Colonic mucosa (tissue), 4 donors: ENCODE measurements around the gene TUBA4A. TPM values are rescaled to one million over a fixed set of nuclear protein-coding genes. Genes with fewer than 3 reads are reported as not detected.

ENCODE experiments used
- DNase-seq: peaks from one replicate; pipeline ENCODE4 v3.0.0-alpha.2; 2020
- H3K27ac ChIP-seq: fragments of 200-600 bp; one replicate; pipeline ENCODE4 v1.8.0; 2021
- H3K27me3 ChIP-seq: fragments of 200-600 bp; one replicate; pipeline ENCODE4 v1.8.0; 2021
- H3K36me3 ChIP-seq: fragments of 200-600 bp; one replicate; pipeline ENCODE4 v1.8.0; 2021
- H3K4me1 ChIP-seq: fragments of 200-600 bp; one replicate; pipeline ENCODE4 v1.8.0; 2021; ENCODE audit warnings: mild to moderate bottlenecking
- H3K4me3 ChIP-seq: fragments of 200-600 bp; one replicate; pipeline ENCODE4 v1.8.0; 2021
- H3K9ac ChIP-seq, 2 donors: one replicate each; pipeline ENCODE4 v1.7.0; 2013; ENCODE audit warnings: control low read depth in 2 of 2, low read depth in 2 of 2, low read length in 2 of 2
- H3K9me3 ChIP-seq: fragments of 200-600 bp; one replicate; pipeline ENCODE4 v1.8.0; 2021
- CTCF ChIP-seq: fragments of 200-600 bp; IDR thresholded peaks from one replicate; pipeline ENCODE4 v1.8.0; 2022; ENCODE audit warnings: antibody characterized with exemption, mild to moderate bottlenecking
- intact Hi-C: fragments of 100-400 bp; cut with DNase I; formaldehyde crosslinking; loops from one replicate; pipeline ENCODE4 v1.14.1; 2022
- total RNA-seq, 2 donors: library from RNA; stranded (reverse); fragmentation: NEBNext Ultra II Directional in 1 of 2; extraction: Animal tissue kit (Norgen Biotek cat#: 25700) in 1 of 2; gene quantifications; one replicate each; pipeline ENCODE4 v1.2.1, GENCODE V29; 2021
- donor health status: healthy.
- donor health status: DM: no; HTN: no; CAD: no.
- donor health status: DM: no; HTN: no; CAD: no.

TUBA4A gene
- total RNA-seq, 2 donors from 2014 or later = 68.4 to 149 TPM

GRCh38 chr2:219244789-219245147 is 8.9 kb downstream of the TUBA4A start:
- TF ChIP-seq CTCF = no peak
- Histone ChIP-seq H3K9me3 (no peaks in the 10 kb centered on the region), H3K9ac (peak overlapping the region; percentile 86 to 99), H3K4me3 (peak overlapping the region; percentile 73), H3K4me1 (peaks cover 24% of the 10 kb centered on the region), H3K27ac (peak overlapping the region; percentile 88), H3K27me3 (no peaks in the 10 kb centered on the region), H3K36me3 (no peaks in the 10 kb centered on the region)
- no peak for DNase-seq
- intact Hi-C loops = no loop called here

- Histone ChIP-seq H3K27ac (no peak overlapping the region), H3K9ac (peak overlapping the region in 1 of 2 donors; percentile 55), H3K4me1 (peaks cover 16% of the 10 kb centered on the region), H3K9me3 (no peaks in the 10 kb centered on the region), H3K27me3 (no peaks in the 10 kb centered on the region), H3K4me3 (peak overlapping the region; percentile 19), H3K36me3 (no peaks in the 10 kb centered on the region)
- intact Hi-C loops = no loop called here
- TF ChIP-seq CTCF = no peak
- DNase-seq = peak; percentile 60
Observed at GRCh38 chr2:219243291-219243761, 10.4 kb downstream of the TUBA4A start.

- intact Hi-C loops = no loop called here
- H3K4me3 ChIP-seq = no peak overlapping the region
- no peaks in the 10 kb centered on the region for H3K4me1 ChIP-seq
- H3K9me3 ChIP-seq = no peaks in the 10 kb centered on the region
- no peak overlapping the region for H3K9ac ChIP-seq
- H3K27ac ChIP-seq = no peak overlapping the region
- peaks cover 26% of the 10 kb centered on the region for H3K36me3 ChIP-seq
- no peak for TF ChIP-seq CTCF
- no peaks in the 10 kb centered on the region for H3K27me3 ChIP-seq
- DNase-seq = no peak
Observed at GRCh38 chr2:219234331-219234730, 19.4 kb downstream of the TUBA4A start.

- H3K27me3 ChIP-seq = no peaks in the 10 kb centered on the region
- DNase-seq = peak; percentile 74
- H3K9ac ChIP-seq = peak overlapping the region; percentile 71 to 91
- peaks cover 7% of the 10 kb centered on the region for H3K4me1 ChIP-seq
- H3K4me3 ChIP-seq = peak overlapping the region; percentile 63
- intact Hi-C loops = no loop called here
- H3K9me3 ChIP-seq = no peaks in the 10 kb centered on the region
- H3K27ac ChIP-seq = peak overlapping the region; percentile 88
- no peak for TF ChIP-seq CTCF
- peaks cover 14% of the 10 kb centered on the region for H3K36me3 ChIP-seq
Observed at GRCh38 chr2:219230059-219230540, 23.6 kb downstream of the TUBA4A start.

- Histone ChIP-seq H3K9me3 (no peaks in the 10 kb centered on the region), H3K4me3 (peak within 1 kb of the TSS; percentile 63), H3K36me3 (peaks cover 18% of the 10 kb centered on the region), H3K27me3 (no peaks in the 10 kb centered on the region), H3K4me1 (peaks cover 7% of the 10 kb centered on the region), H3K9ac (peak within 1 kb of the TSS; percentile 94 to 97), H3K27ac (peak within 1 kb of the TSS; percentile 88)
- DNase-seq = peak; percentile 99
- intact Hi-C loops = loop anchor here (10.0 kb wide), 1 partner anchor 65 kb away; no protein-coding TSS in a partner anchor
- TF ChIP-seq CTCF = no peak
Observed at GRCh38 chr2:219229305-219230058, 24.2 kb downstream of the TUBA4A start, which contains the start of the genes ANKZF1 and ATG9A. TSS of gene ANKZF1 (plus strand) at chr2:219229806. CDS start at chr2:219230258, 452 bp downstream. TSS of gene ATG9A (minus strand) at chr2:219229636. CDS start at chr2:219228024, 1,612 bp downstream.
